ENCODE data around the gene NINJ1.

NINJ1 gene

DNA sequence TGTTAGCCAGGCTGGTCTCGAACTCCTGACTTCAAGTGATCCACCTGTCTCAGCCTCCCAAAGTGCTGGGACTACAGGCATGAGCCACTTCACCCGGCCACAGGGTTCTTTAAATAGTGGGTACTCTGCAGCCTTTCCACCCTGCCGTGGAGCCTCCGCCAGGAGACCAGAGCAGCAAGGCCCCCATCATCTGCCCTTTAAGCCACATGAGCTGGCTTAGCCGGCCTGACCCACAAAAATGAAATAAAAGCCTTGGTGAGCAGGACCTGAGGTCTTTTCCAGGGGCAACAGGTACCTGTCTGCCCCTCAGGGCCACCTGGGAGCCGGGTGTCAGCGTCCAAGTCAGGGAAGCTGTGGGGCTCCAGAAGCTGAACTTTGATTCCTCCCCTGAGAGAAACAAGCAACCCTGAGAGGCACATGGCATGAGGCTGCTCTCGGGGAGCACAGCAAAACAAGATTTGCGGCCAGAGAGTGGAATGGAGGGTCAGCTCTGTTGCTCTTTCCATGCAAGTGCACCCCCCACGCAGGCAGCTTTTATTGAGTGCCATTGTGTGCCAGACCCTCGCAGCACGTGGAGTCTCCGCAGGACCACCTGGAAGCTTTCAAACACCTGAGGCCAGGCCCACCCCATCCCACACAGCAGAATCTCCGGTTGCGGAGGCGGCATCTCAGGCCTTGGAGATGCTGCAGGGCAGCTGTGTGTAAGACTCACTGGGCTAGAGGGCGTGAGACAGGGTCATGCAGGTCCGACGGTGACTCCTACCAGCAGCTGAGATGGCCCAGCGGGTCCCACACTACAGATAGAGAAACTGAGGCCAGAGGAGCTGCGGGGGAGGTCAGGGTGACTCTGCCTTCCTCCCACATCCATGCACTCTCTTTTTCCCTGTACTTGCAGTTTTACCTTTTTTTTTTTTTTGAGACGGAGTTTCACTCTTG lies 45.1 kb upstream of the NINJ1 start:
- Histone ChIP-seq H3K4me3 (ENCODE audit: low read depth, low read length) (no peak overlapping the region), H3K27ac (no peak overlapping the region), H3K9me3 (ENCODE audit: severe bottlenecking) (no peaks in the 10 kb centered on the region), H3K27me3 (ENCODE audit: insufficient read depth, low read depth, severe bottlenecking) (no peaks in the 10 kb centered on the region), H3K36me3 (no peaks in the 10 kb centered on the region)
- DNase-seq: no peak
- TF ChIP-seq, protein P1, sequence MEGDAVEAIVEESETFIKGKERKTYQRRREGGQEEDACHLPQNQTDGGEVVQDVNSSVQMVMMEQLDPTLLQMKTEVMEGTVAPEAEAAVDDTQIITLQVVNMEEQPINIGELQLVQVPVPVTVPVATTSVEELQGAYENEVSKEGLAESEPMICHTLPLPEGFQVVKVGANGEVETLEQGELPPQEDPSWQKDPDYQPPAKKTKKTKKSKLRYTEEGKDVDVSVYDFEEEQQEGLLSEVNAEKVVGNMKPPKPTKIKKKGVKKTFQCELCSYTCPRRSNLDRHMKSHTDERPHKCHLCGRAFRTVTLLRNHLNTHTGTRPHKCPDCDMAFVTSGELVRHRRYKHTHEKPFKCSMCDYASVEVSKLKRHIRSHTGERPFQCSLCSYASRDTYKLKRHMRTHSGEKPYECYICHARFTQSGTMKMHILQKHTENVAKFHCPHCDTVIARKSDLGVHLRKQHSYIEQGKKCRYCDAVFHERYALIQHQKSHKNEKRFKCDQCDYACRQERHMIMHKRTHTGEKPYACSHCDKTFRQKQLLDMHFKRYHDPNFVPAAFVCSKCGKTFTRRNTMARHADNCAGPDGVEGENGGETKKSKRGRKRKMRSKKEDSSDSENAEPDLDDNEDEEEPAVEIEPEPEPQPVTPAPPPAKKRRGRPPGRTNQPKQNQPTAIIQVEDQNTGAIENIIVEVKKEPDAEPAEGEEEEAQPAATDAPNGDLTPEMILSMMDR (IDR thresholded peaks at IDR 0.05; ENCODE audit: low read depth, low read length): no peak

DNA sequence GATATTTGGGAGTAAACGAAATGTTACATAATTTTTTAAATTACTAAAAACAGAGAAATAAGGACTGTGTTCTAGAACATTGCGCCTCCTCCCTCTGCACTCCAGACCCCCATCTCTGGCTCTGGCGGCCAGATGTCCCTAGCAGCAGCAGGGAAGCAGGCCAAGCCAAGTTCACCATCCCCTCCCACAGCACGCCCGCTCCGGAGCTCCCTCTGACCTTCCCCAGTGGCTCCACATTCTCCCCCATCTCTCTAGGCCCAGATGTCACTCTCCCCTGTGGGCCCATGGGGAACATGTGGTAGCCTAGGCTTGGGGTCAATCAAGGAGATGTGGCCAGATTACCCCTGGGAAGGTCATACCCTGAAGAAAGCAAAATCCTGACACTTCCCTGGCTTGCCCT lies 43.6 kb upstream of the NINJ1 start:
- Histone ChIP-seq H3K27ac (no peak overlapping the region), H3K9me3 (ENCODE audit: severe bottlenecking) (no peaks in the 10 kb centered on the region), H3K36me3 (no peaks in the 10 kb centered on the region), H3K27me3 (ENCODE audit: insufficient read depth, low read depth, severe bottlenecking) (no peaks in the 10 kb centered on the region), H3K4me3 (ENCODE audit: low read depth, low read length) (no peak overlapping the region)
- DNase-seq: peak; percentile 40
- TF ChIP-seq, protein P1 (IDR thresholded peaks at IDR 0.05; ENCODE audit: low read depth, low read length): no peak

DNA sequence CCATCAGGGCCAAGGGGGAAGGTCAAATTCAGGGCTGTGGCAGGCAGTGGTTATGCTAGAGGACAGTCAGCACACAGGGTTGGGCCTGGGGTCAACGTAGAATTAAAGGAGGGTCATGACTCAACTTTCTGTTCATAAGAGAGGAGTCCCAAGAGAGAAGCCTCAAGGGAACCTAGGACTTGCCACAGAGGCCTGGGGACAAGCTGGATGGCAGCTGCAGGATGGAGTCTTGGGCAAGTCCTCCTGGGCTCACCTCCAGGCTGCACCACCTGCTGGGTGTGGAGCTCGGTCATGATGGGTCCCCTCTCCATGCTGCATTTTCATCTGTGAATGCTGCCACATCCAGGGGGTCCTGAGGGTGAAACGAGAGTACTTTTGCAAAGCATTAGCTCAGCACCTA lies 40.9 kb upstream of the NINJ1 start:
- no peaks in the 10 kb centered on the region for H3K27me3 ChIP-seq (ENCODE audit: insufficient read depth, low read depth, severe bottlenecking)
- no peaks in the 10 kb centered on the region for H3K9me3 ChIP-seq (ENCODE audit: severe bottlenecking)
- TF ChIP-seq, protein P1 (IDR thresholded peaks at IDR 0.05; ENCODE audit: low read depth, low read length): no peak
- no peak overlapping the region for H3K27ac ChIP-seq
- no peak for DNase-seq
- no peaks in the 10 kb centered on the region for H3K36me3 ChIP-seq
- H3K4me3 ChIP-seq (ENCODE audit: low read depth, low read length): no peak overlapping the region

DNA sequence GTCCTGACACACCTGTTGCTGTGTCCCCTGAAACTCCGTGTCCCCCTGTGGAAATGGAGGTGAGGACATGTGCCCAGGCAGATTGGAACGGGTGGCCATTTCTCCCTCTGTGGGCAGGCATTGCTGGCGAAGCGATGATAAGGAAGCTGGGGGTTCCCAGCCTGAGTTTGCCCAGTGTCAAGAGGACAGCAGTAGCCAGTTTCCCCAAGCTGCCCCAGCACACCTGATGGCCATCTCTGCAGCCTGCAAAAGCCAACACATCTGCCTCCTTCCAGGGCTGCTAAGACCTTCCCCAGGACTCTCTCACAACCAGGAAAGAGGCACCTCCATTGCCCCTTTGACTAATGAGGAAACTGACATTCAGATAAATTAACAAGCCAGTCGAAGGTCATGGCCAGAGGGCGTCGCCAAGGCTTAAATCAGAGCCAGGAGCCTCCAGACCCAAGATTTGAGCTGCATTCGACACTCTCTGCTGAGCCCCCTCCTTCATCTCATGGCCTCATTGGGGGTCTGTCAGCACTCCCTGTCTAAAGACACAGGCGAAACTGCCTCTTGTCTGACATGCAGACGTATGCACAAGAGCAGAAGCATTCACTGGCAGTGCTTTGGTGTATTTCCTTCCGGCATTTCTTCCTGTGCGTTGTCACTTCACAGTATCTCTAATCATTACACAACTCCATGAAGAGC lies 39.5 kb upstream of the NINJ1 start:
- DNase-seq: no peak
- TF ChIP-seq, protein P1 (IDR thresholded peaks at IDR 0.05; ENCODE audit: low read depth, low read length): no peak
- Histone ChIP-seq H3K27ac (no peak overlapping the region), H3K36me3 (no peaks in the 10 kb centered on the region), H3K4me3 (ENCODE audit: low read depth, low read length) (no peak overlapping the region), H3K27me3 (ENCODE audit: insufficient read depth, low read depth, severe bottlenecking) (no peaks in the 10 kb centered on the region), H3K9me3 (ENCODE audit: severe bottlenecking) (no peaks in the 10 kb centered on the region)

DNA sequence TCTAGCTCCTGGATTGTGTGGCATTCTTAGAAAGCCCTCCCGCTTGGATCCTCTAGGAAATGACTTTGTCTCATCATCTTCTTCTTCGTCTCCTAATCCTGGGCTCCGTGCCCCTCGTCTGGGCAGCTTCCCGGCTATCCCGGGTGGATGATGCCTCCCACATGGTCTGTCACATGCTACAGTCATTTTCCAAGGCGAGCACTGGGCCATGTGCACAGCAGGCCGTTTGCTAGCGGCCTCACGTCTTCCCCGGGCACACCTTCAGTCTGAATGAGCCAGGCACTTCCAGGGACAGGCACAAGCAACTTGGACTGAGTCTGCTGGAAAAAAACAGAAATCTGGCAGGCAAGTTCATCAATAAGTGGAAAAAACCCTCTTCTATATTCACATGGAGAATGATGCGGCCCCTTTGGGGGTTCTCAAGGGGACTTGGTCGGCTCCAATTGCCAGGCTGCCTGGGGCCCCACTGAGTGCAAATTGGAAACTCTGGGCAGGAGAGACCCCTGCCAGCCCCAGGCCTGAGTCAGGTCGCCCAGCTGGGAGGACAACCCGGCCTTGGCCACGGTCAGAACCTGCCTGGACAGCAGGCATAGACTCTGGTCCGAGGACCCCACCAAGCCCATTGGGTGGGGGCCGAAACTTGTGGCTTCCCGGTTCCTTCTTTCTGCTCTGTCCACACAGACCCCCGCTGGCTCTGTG lies 38.8 kb upstream of the NINJ1 start:
- Histone ChIP-seq H3K27me3 (ENCODE audit: insufficient read depth, low read depth, severe bottlenecking) (no peaks in the 10 kb centered on the region), H3K27ac (no peak overlapping the region), H3K9me3 (ENCODE audit: severe bottlenecking) (no peaks in the 10 kb centered on the region), H3K4me3 (ENCODE audit: low read depth, low read length) (no peak overlapping the region), H3K36me3 (no peaks in the 10 kb centered on the region)
- no peak for DNase-seq
- TF ChIP-seq, protein P1 (IDR thresholded peaks at IDR 0.05; ENCODE audit: low read depth, low read length): no peak
